IMR-90 (cell line): Measurements from ENCODE around the gene NGFR. TPM values are rescaled to one million over a fixed set of nuclear protein-coding genes. Genes with fewer than 3 reads are reported as not detected.

Experiments
- ATAC-seq: fragments of 200-7000 bp; cut with Tn5 transposase; 2 replicates; pipeline ENCODE4 v1.9.1; 2020; ENCODE audit warnings: low read depth, mild to moderate bottlenecking, moderate library complexity
- BruUV-seq: library from RNA; stranded (reverse); fragments of 400-500 nt; replicated peaks from 2 replicates; lab custom pipeline; 2021; lab: Mats Ljungman, UMichigan
- CTCF ChIA-PET: fragments of 300-600 bp; formaldehyde crosslinking; extraction: SDS; loops from one replicate; lab custom pipeline; 2021; ENCODE audit warnings: antibody characterized with exemption; lab: Yijun Ruan, JAX
- POLR2A ChIA-PET: fragments of 300-600 bp; sonication (Branson Sonifier 250); formaldehyde crosslinking; loops from one replicate; lab custom pipeline; 2022; ENCODE audit warnings: antibody characterized with exemption; ENCODE audit not compliant: unreplicated experiment; lab: Charles Lee
- DNase-seq: peaks from one replicate; pipeline ENCODE4 v3.0.0; 2013
- H2AFZ ChIP-seq: replicated peaks from 2 replicates; pipeline ENCODE3; 2013; ENCODE audit warnings: low read length, mild to moderate bottlenecking; ENCODE audit not compliant: poor library complexity
- H2AK5ac ChIP-seq: 2 replicates; pipeline ENCODE4 v1.6.1; 2013; ENCODE audit warnings: low read depth, low read length, inconsistent platforms
- H2AK9ac ChIP-seq: replicated peaks from 2 replicates; pipeline ENCODE3; 2013; ENCODE audit warnings: mild to moderate bottlenecking, low read depth, low read length, moderate library complexity; ENCODE audit not compliant: poor library complexity
- H2BK120ac ChIP-seq: 2 replicates; pipeline ENCODE4 v1.6.1; 2013; ENCODE audit warnings: low read depth, low read length, inconsistent platforms
- H2BK15ac ChIP-seq: 3 replicates; pipeline ENCODE4 v1.6.1; 2013; ENCODE audit warnings: low read depth, low read length, inconsistent platforms
- H2BK20ac ChIP-seq: 2 replicates; pipeline ENCODE4 v1.6.1; 2013; ENCODE audit warnings: low read depth, mild to moderate bottlenecking, inconsistent platforms, low read length, moderate library complexity
- H2BK5ac ChIP-seq: 2 replicates; pipeline ENCODE4 v1.6.1; 2013; ENCODE audit warnings: mild to moderate bottlenecking, low read depth, low read length, inconsistent platforms; ENCODE audit not compliant: poor library complexity, severe bottlenecking
- H3K14ac ChIP-seq: replicated peaks from 2 replicates; pipeline ENCODE4 v1.6.1; 2013; ENCODE audit warnings: low read depth, low read length, inconsistent platforms
- H3K18ac ChIP-seq: 2 replicates; pipeline ENCODE4 v1.6.1; 2013; ENCODE audit warnings: low read depth, low read length, control low read depth
- H3K23ac ChIP-seq: 2 replicates; pipeline ENCODE4 v1.6.1; 2013; ENCODE audit warnings: low read depth, low read length, inconsistent platforms
- H3K27ac ChIP-seq: 2 replicates; pipeline ENCODE4 v1.5.1; 2013; ENCODE audit warnings: mild to moderate bottlenecking, control low read depth, low read length; ENCODE audit not compliant: insufficient read depth
- H3K27me3 ChIP-seq: 2 replicates; pipeline ENCODE4 v1.6.1; 2013; ENCODE audit warnings: low read length; ENCODE audit not compliant: control insufficient read depth, insufficient read depth
- H3K36me3 ChIP-seq: 2 replicates; pipeline ENCODE4 v1.6.1; 2013; ENCODE audit warnings: low read length, mixed read lengths; ENCODE audit not compliant: control insufficient read depth, insufficient read depth
- H3K4ac ChIP-seq: 2 replicates; pipeline ENCODE4 v1.6.1; 2013; ENCODE audit warnings: low read depth, low read length, inconsistent platforms
- H3K4me1 ChIP-seq: 2 replicates; pipeline ENCODE4 v1.6.1; 2013; ENCODE audit warnings: low read length, mixed read lengths; ENCODE audit not compliant: control insufficient read depth, insufficient read depth
- H3K4me2 ChIP-seq: 2 replicates; pipeline ENCODE4 v1.6.1; 2013; ENCODE audit warnings: low read depth, mild to moderate bottlenecking, control low read depth, low read length, moderate library complexity
- H3K4me3 ChIP-seq: 2 replicates; pipeline ENCODE4 v1.5.1; 2013; ENCODE audit warnings: low read depth, mild to moderate bottlenecking, control low read depth, low read length, moderate library complexity; ENCODE audit not compliant: insufficient read depth
- H3K56ac ChIP-seq: 2 replicates; pipeline ENCODE4 v1.6.1; 2013; ENCODE audit warnings: low read length, inconsistent platforms; ENCODE audit not compliant: insufficient read depth; ENCODE audit errors: extremely low read depth
- H3K79me1 ChIP-seq, 2 experiments: 2 replicates each; pipeline ENCODE4 v1.6.1; 2013; ENCODE audit warnings: low read length in 2 of 2, inconsistent platforms in 1 of 2, low read depth in 1 of 2
- H3K9ac ChIP-seq: 2 replicates; pipeline ENCODE4 v1.6.1; 2013; ENCODE audit warnings: low read depth, low read length, control low read depth
- H3K9me1 ChIP-seq: 2 replicates; pipeline ENCODE4 v1.6.1; 2013; ENCODE audit warnings: low read length, inconsistent platforms; ENCODE audit not compliant: insufficient read depth
- H3K9me3 ChIP-seq: 2 replicates; pipeline ENCODE4 v1.6.1; 2013; ENCODE audit warnings: low read length; ENCODE audit not compliant: control insufficient read depth, insufficient read depth
- H4K20me1 ChIP-seq: 2 replicates; pipeline ENCODE4 v1.6.1; 2013; ENCODE audit warnings: low read length, inconsistent platforms; ENCODE audit not compliant: insufficient read depth
- H4K5ac ChIP-seq: 2 replicates; pipeline ENCODE4 v1.6.1; 2013; ENCODE audit warnings: mild to moderate bottlenecking, low read depth, low read length, control low read depth
- H4K8ac ChIP-seq, 2 experiments: 2 replicates each; pipeline ENCODE4 v1.6.1; 2013; ENCODE audit warnings: low read depth in 2 of 2, low read length in 2 of 2, control low read depth in 1 of 2, inconsistent platforms in 1 of 2
- H4K91ac ChIP-seq: 2 replicates; pipeline ENCODE4 v1.6.1; 2013; ENCODE audit warnings: low read depth, low read length, inconsistent platforms; ENCODE audit not compliant: insufficient read depth
- BHLHE40 ChIP-seq: fragments of 150-350 bp; IDR thresholded peaks from 2 replicates; pipeline ENCODE4 v1.6.1; 2016; ENCODE audit warnings: mild to moderate bottlenecking, low read depth, low read length
- CEBPB ChIP-seq: IDR thresholded peaks from 2 replicates; pipeline ENCODE4 v1.6.1; 2012; ENCODE audit warnings: low read depth, low read length, improper control_type of control experiment
- CHD1 ChIP-seq: IDR thresholded peaks from 2 replicates; pipeline ENCODE4 v1.6.1; 2012; ENCODE audit warnings: low read depth, low read length, improper control_type of control experiment
- MAFK ChIP-seq: IDR thresholded peaks from 2 replicates; pipeline ENCODE4 v1.6.1; 2012; ENCODE audit warnings: low read depth, low read length, improper control_type of control experiment
- MAZ ChIP-seq: IDR thresholded peaks from 2 replicates; pipeline ENCODE4 v1.6.1; 2012; ENCODE audit warnings: low read depth, mild to moderate bottlenecking, low read length, improper control_type of control experiment, moderate library complexity, borderline replicate concordance
- MXI1 ChIP-seq: IDR thresholded peaks from 2 replicates; pipeline ENCODE4 v1.6.1; 2012; ENCODE audit warnings: low read depth, mild to moderate bottlenecking, low read length, moderate library complexity, borderline replicate concordance
- NFE2L2 ChIP-seq: fragments of 150-350 bp; IDR thresholded peaks from 2 replicates; pipeline ENCODE4 v1.6.1; 2016; ENCODE audit warnings: low read depth, mild to moderate bottlenecking, low read length
- RAD21 ChIP-seq: IDR thresholded peaks from 2 replicates; pipeline ENCODE4 v1.6.1; 2012; ENCODE audit warnings: low read length, improper control_type of control experiment
- RFX5 ChIP-seq: IDR thresholded peaks from 2 replicates; pipeline ENCODE4 v1.8.0; 2012; ENCODE audit warnings: low read depth, mild to moderate bottlenecking, low read length, moderate library complexity
- SMC3 ChIP-seq: fragments of 150-350 bp; IDR thresholded peaks from 2 replicates; pipeline ENCODE4 v1.6.1; 2016; ENCODE audit warnings: low read depth, mild to moderate bottlenecking, antibody characterized with exemption, low read length, moderate library complexity
- WGBS, 2 experiments: methylation state at CpG; one replicate each; pipeline versions ENCODE4 v1.1.5 to v1.1.7; 2013; ENCODE audit warnings: missing lambda C conversion rate in 2 of 2; ENCODE audit not compliant: insufficient read length in 1 of 2; ENCODE audit errors: extremely low coverage in 2 of 2; 5-methylcytosine and 5-hydroxymethylcytosine counted together
- dilution Hi-C: fragments of 300-500 bp; cut with HindIII; formaldehyde crosslinking; loops from one replicate; pipeline ENCODE4 v1.14.3; 2018; ENCODE audit warnings: low sequenced_read_pairs; ENCODE audit not compliant: unreplicated experiment
- in situ Hi-C: fragments of 300-500 bp; cut with MboI; formaldehyde crosslinking; loops from 3 replicates; pipeline ENCODE4 v1.14.3; 2019; ENCODE audit warnings: low sequenced_read_pairs, inconsistent platforms, mixed read lengths
- intact Hi-C: fragments of 100-400 bp; cut with micrococcal nuclease; formaldehyde crosslinking; loops from 2 replicates; pipeline ENCODE4 v1.10.0; 2022
- polyA plus RNA-seq, 3 experiments: library from polyadenylated mRNA; depleted of rRNA; stranded (reverse); fragments of >200 nt; gene quantifications; 2 replicates each; pipeline ENCODE4 v1.2.3, GENCODE V29; 2012; ENCODE audit warnings: low replicate concordance in 1 of 3
- total RNA-seq: library from RNA; depleted of rRNA; stranded (reverse); fragments of >200 nt; gene quantifications from 2 replicates; pipeline ENCODE4 v1.2.3, GENCODE V29; 2012
- TF ChIP-seq, protein P1 (sequence below): conservative IDR thresholded peaks from 2 replicates; pipeline ENCODE4 v1.5.1; 2012; ENCODE audit warnings: mild to moderate bottlenecking, low read depth, low read length, improper control_type of control experiment
- TF ChIP-seq, protein P2 (sequence below): fragments of 150-350 bp; IDR thresholded peaks from 2 replicates; pipeline ENCODE4 v1.6.1; 2017; ENCODE audit warnings: mild to moderate bottlenecking, antibody characterized with exemption, low read length, low read depth
- TF ChIP-seq, protein P3 (sequence below): fragments of 150-350 bp; IDR thresholded peaks from 2 replicates; pipeline ENCODE4 v1.6.1; 2016; ENCODE audit warnings: low read depth, mild to moderate bottlenecking, low read length, moderate library complexity, borderline replicate concordance

The NGFR gene
- total and polyA plus RNA-seq, 2 of the 4 experiments (the other 2 are of a cell fraction): 0.15 to 0.18 TPM

DNA sequence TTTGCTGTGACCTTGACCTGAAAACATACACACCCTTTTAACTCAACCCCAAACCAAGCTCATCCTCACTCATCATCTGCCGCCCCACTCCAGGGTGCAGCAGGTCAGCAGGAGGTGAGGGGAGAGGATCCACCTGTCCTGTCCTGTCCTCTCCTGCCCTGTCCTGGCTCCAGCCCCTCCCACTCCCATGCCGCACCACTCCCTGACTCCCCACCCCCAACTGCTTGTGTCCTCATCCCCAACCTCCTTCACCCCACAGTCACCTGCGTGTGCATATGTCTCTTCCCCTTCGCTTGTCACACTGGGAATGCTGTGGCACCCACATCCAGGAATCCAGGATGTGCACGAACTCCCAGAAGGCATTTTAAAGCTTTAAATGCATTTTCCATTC is 15.6 kb downstream of the NGFR start:
- no peaks in the 10 kb centered on the region for H4K20me1 ChIP-seq
- no peak overlapping the region for H4K5ac ChIP-seq
- H3K9me1 ChIP-seq: peaks cover 6% of the 10 kb centered on the region; the same call in 1 of the 2 replicates
- no peak overlapping the region for H2AFZ ChIP-seq
- no peak overlapping the region for H3K23ac ChIP-seq
- H4K91ac ChIP-seq: no peak overlapping the region
- H2BK5ac ChIP-seq: no peak overlapping the region
- no peaks in the 10 kb centered on the region for H3K9me3 ChIP-seq
- ChIA-PET CTCF (interaction anchor here (1.4 to 1.5 kb wide), 2 partner anchors 14 to 45 kb away, joined by 3 to 5 read pairs; no protein-coding TSS in a partner anchor), POLR2A (no interaction called here)
- no peak overlapping the region for H3K27ac ChIP-seq
- H2BK20ac ChIP-seq: no peak overlapping the region
- H3K36me3 ChIP-seq: no peaks in the 10 kb centered on the region
- no peak for ATAC-seq
- peaks cover 53% of the 10 kb centered on the region for H3K27me3 ChIP-seq
- intact Hi-C loops: no loop called here
- no peak overlapping the region for H2BK15ac ChIP-seq
- dilution Hi-C loops: no loop called here
- no peak overlapping the region for H3K18ac ChIP-seq
- H2AK9ac ChIP-seq: no peak overlapping the region
- H4K8ac ChIP-seq: no peak overlapping the region
- no TSS peak for BruUV-seq
- peaks cover 9% of the 10 kb centered on the region for H3K4me1 ChIP-seq
- no peaks in the 10 kb centered on the region for H3K79me1 ChIP-seq
- no peak for DNase-seq
- no peak overlapping the region for H3K4ac ChIP-seq
- no peak overlapping the region for H3K14ac ChIP-seq
- no peak overlapping the region for H3K4me2 ChIP-seq
- no peak overlapping the region for H3K56ac ChIP-seq
- no peak overlapping the region for H3K9ac ChIP-seq
- no peak overlapping the region for H3K4me3 ChIP-seq
- H2BK120ac ChIP-seq: no peak overlapping the region
- in situ Hi-C loops: no loop called here
- TF ChIP-seq CHD1 (no peak), RFX5 (no peak), RAD21 (no peak), BHLHE40 (no peak), SMC3 (no peak), CEBPB (no peak), MAZ (no peak), NFE2L2 (no peak), MAFK (no peak), MXI1 (no peak)
- TF ChIP-seq, protein P1, sequence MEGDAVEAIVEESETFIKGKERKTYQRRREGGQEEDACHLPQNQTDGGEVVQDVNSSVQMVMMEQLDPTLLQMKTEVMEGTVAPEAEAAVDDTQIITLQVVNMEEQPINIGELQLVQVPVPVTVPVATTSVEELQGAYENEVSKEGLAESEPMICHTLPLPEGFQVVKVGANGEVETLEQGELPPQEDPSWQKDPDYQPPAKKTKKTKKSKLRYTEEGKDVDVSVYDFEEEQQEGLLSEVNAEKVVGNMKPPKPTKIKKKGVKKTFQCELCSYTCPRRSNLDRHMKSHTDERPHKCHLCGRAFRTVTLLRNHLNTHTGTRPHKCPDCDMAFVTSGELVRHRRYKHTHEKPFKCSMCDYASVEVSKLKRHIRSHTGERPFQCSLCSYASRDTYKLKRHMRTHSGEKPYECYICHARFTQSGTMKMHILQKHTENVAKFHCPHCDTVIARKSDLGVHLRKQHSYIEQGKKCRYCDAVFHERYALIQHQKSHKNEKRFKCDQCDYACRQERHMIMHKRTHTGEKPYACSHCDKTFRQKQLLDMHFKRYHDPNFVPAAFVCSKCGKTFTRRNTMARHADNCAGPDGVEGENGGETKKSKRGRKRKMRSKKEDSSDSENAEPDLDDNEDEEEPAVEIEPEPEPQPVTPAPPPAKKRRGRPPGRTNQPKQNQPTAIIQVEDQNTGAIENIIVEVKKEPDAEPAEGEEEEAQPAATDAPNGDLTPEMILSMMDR: no peak
- TF ChIP-seq, protein P2, sequence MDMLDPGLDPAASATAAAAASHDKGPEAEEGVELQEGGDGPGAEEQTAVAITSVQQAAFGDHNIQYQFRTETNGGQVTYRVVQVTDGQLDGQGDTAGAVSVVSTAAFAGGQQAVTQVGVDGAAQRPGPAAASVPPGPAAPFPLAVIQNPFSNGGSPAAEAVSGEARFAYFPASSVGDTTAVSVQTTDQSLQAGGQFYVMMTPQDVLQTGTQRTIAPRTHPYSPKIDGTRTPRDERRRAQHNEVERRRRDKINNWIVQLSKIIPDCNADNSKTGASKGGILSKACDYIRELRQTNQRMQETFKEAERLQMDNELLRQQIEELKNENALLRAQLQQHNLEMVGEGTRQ: no peak
- TF ChIP-seq, protein P3, sequence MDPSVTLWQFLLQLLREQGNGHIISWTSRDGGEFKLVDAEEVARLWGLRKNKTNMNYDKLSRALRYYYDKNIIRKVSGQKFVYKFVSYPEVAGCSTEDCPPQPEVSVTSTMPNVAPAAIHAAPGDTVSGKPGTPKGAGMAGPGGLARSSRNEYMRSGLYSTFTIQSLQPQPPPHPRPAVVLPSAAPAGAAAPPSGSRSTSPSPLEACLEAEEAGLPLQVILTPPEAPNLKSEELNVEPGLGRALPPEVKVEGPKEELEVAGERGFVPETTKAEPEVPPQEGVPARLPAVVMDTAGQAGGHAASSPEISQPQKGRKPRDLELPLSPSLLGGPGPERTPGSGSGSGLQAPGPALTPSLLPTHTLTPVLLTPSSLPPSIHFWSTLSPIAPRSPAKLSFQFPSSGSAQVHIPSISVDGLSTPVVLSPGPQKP: no peak
- no peak overlapping the region for H2AK5ac ChIP-seq
- 67% methylated on average over 3 of the region's 5 CpGs; no CpG with 5 or more reads in 1 of the 2 experiments for WGBS, 2 experiments
